Heart left ventricle (tissue), 16 donors: ENCODE results near the gene RAD51B. TPM values are rescaled to one million over a fixed set of nuclear protein-coding genes. Genes with fewer than 3 reads are reported as not detected.

Experiments
- ATAC-seq, 4 donors: fragments of 200-7000 bp; cut with Tn5 transposase; one replicate each; pipeline ENCODE4 v1.9.1; 2020 to 2022; ENCODE audit warnings: moderate library complexity in 4 of 4, mild to moderate bottlenecking in 3 of 4, moderate number of reproducible peaks in 1 of 4
- DNase-seq, 5 donors: peaks; one replicate each; pipeline ENCODE4 v3.0.0-alpha.2; 2020
- H3K27ac ChIP-seq, 12 donors: fragments of 200-600 bp; sonication (generic) in 4 of 12; one replicate each; pipeline versions ENCODE4 v1.5.0 to v1.8.0; 2016 to 2022; ENCODE audit warnings: mild to moderate bottlenecking in 2 of 12
- H3K27me3 ChIP-seq, 9 donors: fragments of 200-600 bp; sonication (generic) in 2 of 9; one replicate each; pipeline versions ENCODE4 v1.5.1 to v1.8.0; 2016 to 2022; ENCODE audit warnings: mild to moderate bottlenecking in 3 of 9
- H3K36me3 ChIP-seq, 9 donors: fragments of 200-600 bp; sonication (generic) in 2 of 9; one replicate each; pipeline versions ENCODE4 v1.5.0 to v1.8.0; 2018 to 2022; ENCODE audit warnings: mild to moderate bottlenecking in 2 of 9
- H3K4me1 ChIP-seq, 12 donors: fragments of 200-600 bp; sonication (generic) in 4 of 12; one replicate each; pipeline versions ENCODE4 v1.5.0 to v1.8.0; 2016 to 2022; ENCODE audit warnings: mild to moderate bottlenecking in 3 of 12
- H3K4me3 ChIP-seq, 12 donors: fragments of 200-600 bp; sonication (generic) in 4 of 12; one replicate each; pipeline versions ENCODE4 v1.5.0 to v1.8.0; 2017 to 2022; ENCODE audit warnings: mild to moderate bottlenecking in 9 of 12, moderate library complexity in 4 of 12
- H3K9me3 ChIP-seq, 12 donors: fragments of 200-600 bp; sonication (generic) in 4 of 12; one replicate each; pipeline versions ENCODE4 v1.5.0 to v1.8.0; 2016 to 2022; ENCODE audit warnings: mild to moderate bottlenecking in 1 of 12
- POLR2A ChIP-seq, 2 donors: fragments of 450-650 bp; IDR thresholded peaks; one replicate each; pipeline ENCODE4 v1.6.1; 2017; ENCODE audit warnings: antibody characterized with exemption in 2 of 2, mild to moderate bottlenecking in 2 of 2, moderate library complexity in 2 of 2
- WGBS, 4 donors: extraction: QIAGEN DNeasy Blood & Tissue Kit in 2 of 4; methylation state at CpG; one replicate each; pipeline versions ENCODE4 v1.1.5 to v1.1.7; 2013 to 2018; 5-methylcytosine and 5-hydroxymethylcytosine counted together
- intact Hi-C, 10 donors: fragments of 100-400 bp; cut with DNase I; formaldehyde crosslinking; loops; one replicate each; pipeline versions ENCODE4 v1.11.1 to v1.14.2; 2022
- polyA plus RNA-seq, 2 donors: library from polyadenylated mRNA; stranded (reverse); fragments of 200-250 nt; gene quantifications; one replicate each; pipeline ENCODE4 v1.2.3, GENCODE V29; 2013
- total RNA-seq, 9 donors: library from RNA; depleted of rRNA in 2 of 9; stranded (reverse); fragments of >200 nt in 2 of 9; fragmentation: NEBNext Ultra II Directional in 3 of 9; extraction: Animal tissue kit (Norgen Biotek cat#: 25700) in 3 of 9; gene quantifications; one replicate each; pipeline versions ENCODE4 v1.1.0 to v1.2.4, GENCODE V29; 2016 to 2023
- TF ChIP-seq, protein P1 (sequence below), 12 donors: fragments of 200-600 bp; sonication (generic) in 4 of 12; IDR thresholded peaks; one replicate each; pipeline versions ENCODE4 v1.5.0 to v1.8.0; 2018 to 2022; ENCODE audit warnings: antibody characterized with exemption in 12 of 12, mild to moderate bottlenecking in 5 of 12
- donor health status: ischemic (EF 13 %, LVEDD 7.1; RV severe dilation, severe dysfunction).
- donor health status: healthy with polysubstance abuse.
- donor health status: DM: no; HTN: yes; CAD: no.
- donor health status: DM: no; HTN: no; CAD: no.
- donor health status: ischemic (EF 25% LVEDD 6.9; RV normal size, moderate dysfunction).
- donor health status: ischemic (EF 25% LVEDD 5.7; RV mildly dilated, moderate dysfunction).
- donor health status: healthy.
- donor health status: DM: yes; HTN: yes; CAD: no.
- donor health status: ischemic (EF 35%, LVEDD 5.7; RV mildly dilated, moderate dysfunction).
- donor health status: nonischemic (EF 11% LVEDD 7.7; RV severe dilation, severe dysfunction).
- donor health status: DM: yes; HTN: yes; CAD: no.
- donor health status: PGD.
- donor health status: ischemic (EF 29% LVEDD 5.4; RV normal size, mild dysfunction).
- donor health status: nonischemic (EF 23%, LVEDD 6.1; RV moderate dilation, normal function).

The RAD51B gene
- total and polyA plus RNA-seq, 11 donors, result 1.3 to 11.3 (median 3.2) TPM

DNA sequence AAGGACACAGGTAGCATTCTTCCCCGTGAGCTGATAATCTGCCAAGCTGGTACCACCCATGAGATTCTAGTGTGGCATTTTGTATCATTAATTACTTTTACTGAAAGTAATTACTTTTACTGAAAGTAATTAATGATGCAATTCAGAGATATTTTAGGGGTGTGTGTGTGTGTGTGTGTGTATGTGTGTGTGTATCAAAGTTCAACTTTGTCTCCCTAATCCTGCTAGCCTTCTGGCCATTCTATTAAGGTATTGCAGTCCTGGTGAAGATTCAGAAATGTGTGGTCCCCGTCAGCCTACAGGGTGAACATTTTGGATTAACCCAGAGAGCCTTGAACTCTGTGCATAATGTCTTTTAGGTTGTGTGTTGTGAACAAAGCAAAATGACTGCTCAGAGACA lies 662.4 kb downstream of the RAD51B start:
- H3K27me3 ChIP-seq, result no peaks in the 10 kb centered on the region
- DNase-seq (no peak), ATAC-seq (no peak)
- no peak overlapping the region for H3K27ac ChIP-seq
- H3K4me1 ChIP-seq, result peaks cover 0 to 33% (median 6%) of the 10 kb centered on the region in 12 donors
- H3K9me3 ChIP-seq, result no peaks in the 10 kb centered on the region
- no peak overlapping the region for H3K4me3 ChIP-seq
- 89 to 99% (median 97%) methylated on average over 2 of the region's 2 CpGs for WGBS, 4 donors
- TF ChIP-seq, protein P1, sequence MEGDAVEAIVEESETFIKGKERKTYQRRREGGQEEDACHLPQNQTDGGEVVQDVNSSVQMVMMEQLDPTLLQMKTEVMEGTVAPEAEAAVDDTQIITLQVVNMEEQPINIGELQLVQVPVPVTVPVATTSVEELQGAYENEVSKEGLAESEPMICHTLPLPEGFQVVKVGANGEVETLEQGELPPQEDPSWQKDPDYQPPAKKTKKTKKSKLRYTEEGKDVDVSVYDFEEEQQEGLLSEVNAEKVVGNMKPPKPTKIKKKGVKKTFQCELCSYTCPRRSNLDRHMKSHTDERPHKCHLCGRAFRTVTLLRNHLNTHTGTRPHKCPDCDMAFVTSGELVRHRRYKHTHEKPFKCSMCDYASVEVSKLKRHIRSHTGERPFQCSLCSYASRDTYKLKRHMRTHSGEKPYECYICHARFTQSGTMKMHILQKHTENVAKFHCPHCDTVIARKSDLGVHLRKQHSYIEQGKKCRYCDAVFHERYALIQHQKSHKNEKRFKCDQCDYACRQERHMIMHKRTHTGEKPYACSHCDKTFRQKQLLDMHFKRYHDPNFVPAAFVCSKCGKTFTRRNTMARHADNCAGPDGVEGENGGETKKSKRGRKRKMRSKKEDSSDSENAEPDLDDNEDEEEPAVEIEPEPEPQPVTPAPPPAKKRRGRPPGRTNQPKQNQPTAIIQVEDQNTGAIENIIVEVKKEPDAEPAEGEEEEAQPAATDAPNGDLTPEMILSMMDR (IDR thresholded peaks at IDR 0.05), result no peak
- no peak for TF ChIP-seq POLR2A (IDR thresholded peaks at IDR 0.05)
- intact Hi-C loops, result loop anchor here in 1 of 10 donors (10.0 kb wide), 1 partner anchor 227 kb away; no protein-coding TSS in a partner anchor
- no peaks in the 10 kb centered on the region for H3K36me3 ChIP-seq

DNA sequence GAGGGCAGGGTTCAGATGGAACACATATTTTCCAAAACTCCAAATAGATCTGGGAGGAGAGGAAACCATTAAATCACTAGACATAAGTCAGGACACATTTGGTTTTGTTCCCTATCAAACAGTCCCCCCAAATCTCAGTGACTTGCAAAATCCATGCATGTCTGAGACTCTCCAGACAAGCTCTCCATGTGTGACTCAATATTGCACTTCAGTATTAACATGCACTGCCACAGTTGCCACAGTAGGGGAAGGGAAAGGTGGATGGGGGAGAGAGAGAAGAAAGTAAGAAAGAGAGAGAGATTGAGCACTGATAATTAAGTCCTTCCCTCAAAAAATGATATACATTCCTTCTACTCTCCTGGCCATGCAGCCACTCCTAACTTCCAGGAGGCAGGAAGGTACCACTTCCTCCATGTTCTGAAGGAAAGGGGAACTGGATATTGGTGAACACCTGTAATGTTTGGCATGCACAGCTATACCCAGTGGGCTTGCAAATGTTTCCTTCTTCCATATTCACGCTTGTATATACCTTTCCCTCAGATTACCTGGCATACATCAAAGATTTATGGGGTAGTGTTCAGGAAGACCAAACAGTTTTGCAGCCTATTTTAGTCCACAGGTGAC lies 663.3 kb downstream of the RAD51B start:
- Histone ChIP-seq H3K4me1 (peaks cover 0 to 25% (median 4%) of the 10 kb centered on the region in 12 donors), H3K4me3 (no peak overlapping the region), H3K27me3 (no peaks in the 10 kb centered on the region), H3K27ac (peak overlapping the region in 5 of 12 donors; percentile 2 to 55 (median 38)), H3K9me3 (no peaks in the 10 kb centered on the region), H3K36me3 (no peaks in the 10 kb centered on the region)
- intact Hi-C loops, result loop anchor here in 1 of 10 donors (10.0 kb wide), 1 partner anchor 228 kb away; no protein-coding TSS in a partner anchor
- 94 to 100% (median 99%) methylated on average over 1 of the region's 1 CpG for WGBS, 4 donors
- TF ChIP-seq POLR2A (IDR thresholded peaks at IDR 0.05), result no peak
- TF ChIP-seq, protein P1 (IDR thresholded peaks at IDR 0.05), result no peak
- ATAC-seq, result no peak
- DNase-seq, result no peak

DNA sequence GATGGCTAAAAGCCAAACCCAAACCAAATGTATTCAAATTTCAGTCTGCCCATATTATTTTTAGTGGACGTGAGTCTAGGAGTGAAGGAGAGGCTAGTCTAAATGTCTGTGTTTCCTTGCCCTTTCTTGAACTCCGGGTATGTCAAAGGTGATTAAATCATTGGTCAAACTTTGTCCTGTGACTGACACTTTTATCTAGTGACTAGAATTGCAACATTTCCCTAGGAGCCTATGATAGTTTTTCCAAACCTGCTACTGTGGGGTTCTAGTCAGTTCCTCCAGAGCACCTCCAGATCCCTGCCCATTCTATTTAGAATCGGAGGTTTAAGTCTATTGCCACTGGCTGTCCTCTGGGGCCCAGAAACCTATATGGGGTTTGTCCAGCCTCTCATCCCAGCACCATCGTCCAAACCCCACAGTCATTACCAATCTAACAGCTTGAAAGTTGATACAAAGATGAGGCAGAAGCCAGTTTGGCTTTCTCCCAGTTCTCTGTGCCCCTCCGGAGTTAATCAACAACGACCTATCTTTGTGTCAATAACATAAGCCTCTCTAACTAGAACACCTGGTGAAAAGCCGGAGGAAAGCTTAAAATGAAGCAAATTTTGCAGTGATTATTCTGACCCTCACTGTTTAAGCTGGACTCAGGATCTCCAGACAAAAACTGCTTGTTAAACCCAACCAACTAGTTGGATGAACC lies 666.6 kb downstream of the RAD51B start:
- DNase-seq (no peak), ATAC-seq (no peak)
- 88 to 94% (median 93%) methylated on average over 7 of the region's 7 CpGs for WGBS, 4 donors
- TF ChIP-seq, protein P1 (IDR thresholded peaks at IDR 0.05), result no peak
- TF ChIP-seq POLR2A (IDR thresholded peaks at IDR 0.05), result no peak
- Histone ChIP-seq H3K27ac (no peak overlapping the region), H3K9me3 (no peaks in the 10 kb centered on the region), H3K36me3 (no peaks in the 10 kb centered on the region), H3K4me3 (no peak overlapping the region), H3K27me3 (no peaks in the 10 kb centered on the region), H3K4me1 (peaks cover 0 to 24% (median 4%) of the 10 kb centered on the region in 12 donors)
- intact Hi-C loops, result loop anchor here in 1 of 10 donors (10.0 kb wide), 1 partner anchor 231 kb away; no protein-coding TSS in a partner anchor

DNA sequence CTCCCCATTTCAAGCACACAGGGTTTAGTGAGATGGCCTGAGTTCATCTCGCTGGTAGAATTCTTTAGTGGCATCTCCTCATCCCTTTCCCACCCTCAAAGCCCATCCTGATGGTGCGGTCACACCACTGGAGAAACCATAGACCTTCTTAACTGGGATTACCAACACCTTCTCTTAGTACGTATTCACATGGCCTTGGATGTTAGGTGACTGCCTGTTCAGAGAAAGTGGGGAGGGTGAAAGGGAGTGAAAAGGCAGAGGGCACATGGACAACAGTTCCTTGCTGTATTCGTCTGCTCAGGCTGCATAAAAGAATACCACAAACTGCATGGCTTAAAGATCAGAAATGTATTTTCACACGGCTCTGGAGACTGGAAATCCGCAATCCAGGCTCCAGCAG lies 667.2 kb downstream of the RAD51B start:
- TF ChIP-seq, protein P1 (IDR thresholded peaks at IDR 0.05), result no peak
- TF ChIP-seq POLR2A (IDR thresholded peaks at IDR 0.05), result no peak
- intact Hi-C loops, result loop anchor here in 1 of 10 donors (10.0 kb wide), 1 partner anchor 232 kb away; no protein-coding TSS in a partner anchor
- DNase-seq (no peak), ATAC-seq (no peak)
- H3K4me1 ChIP-seq, result peaks cover 0 to 24% (median 4%) of the 10 kb centered on the region in 12 donors
- no peaks in the 10 kb centered on the region for H3K27me3 ChIP-seq
- H3K27ac ChIP-seq, result no peak overlapping the region
- no peaks in the 10 kb centered on the region for H3K9me3 ChIP-seq
- no peak overlapping the region for H3K4me3 ChIP-seq
- H3K36me3 ChIP-seq, result no peaks in the 10 kb centered on the region
- WGBS, 4 donors, result 90 to 98% (median 94%) methylated on average over 6 of the region's 6 CpGs
